SH-SY5Y (cell line): ENCODE data around the gene CENPA.

Source experiments
- GATA2 ChIP-seq: IDR thresholded peaks from 2 replicates; pipeline ENCODE4 v1.6.1; 2011; ENCODE audit warnings: mild to moderate bottlenecking, low read depth, low read length
- GATA3 ChIP-seq: IDR thresholded peaks from 2 replicates; pipeline ENCODE4 v1.6.1; 2011; ENCODE audit warnings: low read depth, mild to moderate bottlenecking, low read length, moderate library complexity

The CENPA gene

DNA sequence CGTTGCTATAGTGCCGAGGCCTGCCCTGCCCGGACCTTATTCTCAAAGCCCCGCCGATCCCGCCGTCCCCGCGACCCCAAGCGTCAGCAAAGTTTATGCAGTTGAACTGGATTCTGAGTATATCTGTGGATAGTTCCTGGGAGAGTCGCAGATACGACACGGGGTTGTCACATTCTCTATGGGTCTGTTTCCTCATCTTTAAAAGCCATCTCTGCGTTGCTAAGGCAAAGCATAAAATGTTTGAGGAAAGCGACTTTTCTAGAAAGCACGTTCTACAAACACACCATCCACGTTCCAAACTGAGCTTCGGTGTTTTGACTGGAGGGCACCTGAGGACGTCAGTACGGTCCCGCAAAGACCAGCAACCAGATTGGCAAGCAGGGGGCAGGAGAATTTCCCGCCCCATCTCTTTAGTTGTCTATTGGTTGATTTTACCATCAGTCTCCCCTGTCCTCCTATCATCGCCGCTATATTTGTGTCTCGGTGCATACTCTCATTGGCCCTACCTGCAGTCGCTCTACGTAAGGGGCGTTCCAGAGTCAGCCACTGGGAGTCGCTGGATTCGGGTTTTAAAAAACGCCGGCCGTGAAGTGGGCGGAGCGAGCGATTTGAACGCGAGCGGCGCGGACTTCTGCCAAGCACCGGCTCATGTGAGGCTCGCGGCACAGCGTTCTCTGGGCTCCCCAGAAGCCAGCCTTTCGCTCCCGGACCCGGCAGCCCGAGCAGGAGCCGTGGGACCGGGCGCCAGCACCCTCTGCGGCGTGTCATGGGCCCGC, at the start of gene CENPA:
CENPA (plus strand) TSS at position 626 of the 776 bp plus-strand sequence; CDS start at position 767, 141 bp downstream.
- TF ChIP-seq GATA2 = no peak
- TF ChIP-seq GATA3 = no peak

DNA sequence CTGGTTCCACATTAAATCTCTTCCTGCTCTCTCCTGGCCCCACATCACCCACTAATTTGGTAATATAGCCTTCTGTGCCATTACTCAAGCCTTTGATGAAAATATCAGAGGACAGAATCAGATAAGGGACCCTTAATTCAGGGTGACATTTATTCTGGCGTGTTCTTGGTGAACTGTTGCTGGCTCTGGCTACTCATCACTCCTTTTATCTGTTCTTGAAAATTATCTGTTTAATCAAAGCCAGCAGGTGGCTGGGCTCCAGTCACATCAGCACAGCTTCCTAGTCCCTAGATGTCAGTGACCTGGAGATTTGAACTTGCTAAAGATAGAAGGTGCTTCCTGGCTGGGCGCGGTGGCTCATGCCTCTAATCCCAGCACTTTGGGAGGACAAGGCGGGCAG, 48.6 kb upstream of the CENPA start:
- TF ChIP-seq GATA2 (peak; percentile 91), GATA3 (no peak; the same call in 1 of the 2 replicates)

DNA sequence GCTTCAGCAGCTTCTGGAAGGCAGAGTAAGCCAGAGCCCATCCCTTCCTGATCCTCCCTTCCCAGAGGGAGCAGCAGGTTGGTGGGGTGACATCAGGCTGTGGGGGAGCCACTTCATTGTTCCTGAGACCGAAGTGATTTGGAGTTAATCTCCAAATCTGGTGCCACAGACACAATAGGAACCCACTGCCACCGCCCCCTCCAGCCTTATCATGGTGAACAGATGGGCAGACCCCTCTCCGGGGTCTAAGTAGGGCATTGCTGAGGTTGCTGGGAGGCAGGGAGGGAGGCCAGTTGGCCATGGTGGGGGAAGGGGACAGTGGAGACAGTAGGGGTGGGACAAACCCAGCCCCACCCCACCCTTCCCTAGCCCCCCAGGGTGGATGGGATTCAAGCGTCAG, 47.4 kb upstream of the CENPA start:
- TF ChIP-seq GATA2 (peak; percentile 24; the same call in 1 of the 2 replicates), GATA3 (no peak)

DNA sequence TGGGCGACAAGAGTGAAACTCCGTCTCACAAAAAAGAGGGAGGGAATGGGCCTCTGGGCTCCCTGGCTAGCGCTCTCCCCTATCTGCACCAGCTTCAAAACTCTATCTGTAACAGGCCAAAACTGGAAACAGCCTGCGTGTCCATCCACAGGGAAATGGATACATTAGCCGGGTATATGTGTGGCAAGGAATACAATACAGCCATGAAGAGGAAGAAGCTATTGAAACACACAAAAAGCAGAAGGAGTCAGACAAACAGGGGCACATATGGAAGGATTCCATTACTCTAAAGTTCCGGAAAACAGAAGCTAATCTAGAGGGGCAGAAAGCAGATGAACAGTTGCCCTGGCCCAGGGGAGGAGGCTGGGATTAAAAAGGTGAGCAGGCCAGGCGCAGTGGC, 46.3 kb upstream of the CENPA start:
- TF ChIP-seq GATA2 (no peak), GATA3 (no peak)

- no peak for TF ChIP-seq GATA3
- no peak for TF ChIP-seq GATA2
Measured at GRCh38 chr2:26740346-26740745, 45.5 kb upstream of the CENPA start.

- TF ChIP-seq GATA3 (no peak), GATA2 (no peak)
Measured at GRCh38 chr2:26740890-26741302, 45.0 kb upstream of the CENPA start.

GRCh38 chr2:26742048-26742770, 43.6 kb upstream of the CENPA start:
- no peak for TF ChIP-seq GATA2
- no peak for TF ChIP-seq GATA3

DNA sequence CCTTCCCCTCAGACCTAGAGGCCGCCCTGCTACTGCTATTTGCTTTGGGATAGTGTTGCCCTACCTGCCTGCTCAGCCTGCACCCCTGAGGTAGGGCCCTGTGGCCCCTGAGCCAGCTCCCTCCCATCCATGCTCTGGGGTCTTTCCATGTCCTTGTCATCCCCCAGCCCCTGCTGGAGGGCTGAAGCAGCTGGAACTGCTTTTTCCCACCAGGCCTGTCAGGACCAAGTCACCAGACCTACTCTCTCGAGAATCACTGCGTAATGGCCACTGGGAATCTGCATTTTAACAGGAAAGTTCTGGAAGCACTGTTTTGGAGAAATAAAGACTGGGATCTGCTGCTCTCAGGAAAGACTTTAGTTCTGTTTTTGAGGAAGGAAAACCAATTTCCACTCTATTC, 42.0 kb upstream of the CENPA start:
- TF ChIP-seq GATA2 (no peak), GATA3 (no peak)

- no peak for TF ChIP-seq GATA3
- no peak for TF ChIP-seq GATA2
Measured at GRCh38 chr2:26744953-26745352, 40.9 kb upstream of the CENPA start.

- no peak for TF ChIP-seq GATA3
- peak; percentile 72 for TF ChIP-seq GATA2
Measured at GRCh38 chr2:26745609-26746327, 40.1 kb upstream of the CENPA start.

- TF ChIP-seq GATA3 (no peak), GATA2 (no peak)
Measured at GRCh38 chr2:26746934-26747333, 38.9 kb upstream of the CENPA start.

DNA sequence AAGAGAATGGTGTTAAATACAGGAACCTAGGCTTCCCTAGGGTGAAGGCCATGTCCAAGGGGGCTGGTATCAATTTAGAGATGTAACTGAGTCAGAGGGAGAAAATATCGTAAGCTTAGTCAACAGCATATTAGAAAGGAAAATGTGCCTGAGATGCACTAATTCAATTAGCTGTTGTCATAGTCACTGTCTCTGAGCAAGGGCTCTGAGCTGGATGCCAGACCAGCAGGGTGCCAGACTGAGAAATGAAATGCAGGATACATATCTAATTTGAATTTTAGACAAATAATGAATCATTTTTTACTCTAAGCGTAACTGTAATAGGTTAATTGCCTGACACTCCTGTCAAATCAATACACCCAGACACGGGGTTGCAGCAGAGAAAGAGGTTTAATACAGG, 33.2 kb upstream of the CENPA start:
- TF ChIP-seq GATA2 (no peak), GATA3 (no peak)

- TF ChIP-seq GATA3 (no peak), GATA2 (no peak)
Measured at GRCh38 chr2:26754539-26754938, 31.3 kb upstream of the CENPA start.

- no peak for TF ChIP-seq GATA3
- no peak for TF ChIP-seq GATA2
Measured at GRCh38 chr2:26754972-26755670, 30.7 kb upstream of the CENPA start.

GRCh38 chr2:26756337-26756736, 29.5 kb upstream of the CENPA start:
- no peak for TF ChIP-seq GATA3
